Activated CD4-positive, alpha-beta T cell treated with anti-CD3 and anti-CD28 coated beads, Interleukin-2, amount 50 U/mL, for 24 hours (primary cell): ENCODE data around the gene ZNF414.

Source experiments
- DNase-seq, 2 donors: peaks; one replicate each; pipeline ENCODE4 v3.0.0-alpha.2; 2020; ENCODE audit warnings: low read depth in 1 of 2, low spot score in 1 of 2

Gene ZNF414

GRCh38 chr19:8466018-8466417 lies 47.9 kb downstream of the ZNF414 start:
- DNase-seq: no peak

DNA sequence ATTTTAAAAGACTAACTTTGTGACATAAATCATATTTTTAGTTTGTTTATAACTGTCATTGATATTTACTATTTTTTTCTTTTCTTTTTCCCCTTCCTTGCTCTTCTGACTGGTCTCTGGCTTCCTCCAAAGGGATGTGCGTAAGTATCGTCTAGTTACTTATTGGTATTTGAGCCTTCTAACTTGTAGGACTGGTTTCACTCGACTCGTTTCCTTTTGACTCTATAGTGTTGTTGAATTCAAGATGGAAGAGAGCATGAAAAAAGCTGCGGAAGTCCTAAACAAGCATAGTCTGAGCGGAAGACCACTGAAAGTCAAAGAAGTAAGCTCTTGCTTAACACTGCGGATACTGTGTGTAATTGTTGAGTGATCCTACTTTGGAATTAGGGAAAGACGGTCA lies 50.6 kb downstream of the ZNF414 start:
- DNase-seq: no peak

- no peak for DNase-seq
Measured at GRCh38 chr19:8462571-8462970, 51.4 kb downstream of the ZNF414 start.

GRCh38 chr19:8461891-8462290 lies 52.1 kb downstream of the ZNF414 start:
- no peak for DNase-seq

DNA sequence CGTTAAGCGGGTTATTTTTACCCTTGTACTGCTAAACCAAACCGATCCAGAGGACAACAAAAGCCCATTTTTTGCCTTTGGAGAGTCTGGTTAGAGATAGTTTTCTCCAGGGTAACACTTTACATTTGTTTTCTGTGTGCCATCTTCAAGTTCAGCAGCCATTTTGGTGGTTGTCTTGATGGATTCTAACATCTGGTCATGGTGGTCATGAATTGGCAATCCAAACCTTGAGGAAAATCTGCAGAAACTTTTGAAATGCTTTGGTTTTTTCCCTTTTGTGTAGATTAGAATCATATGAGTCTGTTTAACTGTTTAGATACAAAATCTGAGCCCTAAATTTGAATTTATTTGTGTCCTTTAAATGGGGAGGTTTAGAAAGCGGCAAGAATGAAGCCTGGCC lies 52.6 kb downstream of the ZNF414 start:
- no peak for DNase-seq

GRCh38 chr19:8460516-8461298 lies 53.3 kb downstream of the ZNF414 start:
- DNase-seq: no peak
